ENCODE measurements around the gene COIL. TPM values are rescaled to one million over a fixed set of nuclear protein-coding genes. Genes with fewer than 3 reads are reported as not detected.

The COIL gene
- total and polyA plus RNA-seq, 2 of the 13 experiments (the other 11 are each of a cell fraction or from before 2014, with no cell fraction given) = 8.1 to 29.4 TPM

GRCh38 chr17:56977673-56978395 lies 17.0 kb upstream of the COIL start, which contains the start of gene SCPEP1 (continued):
- peak; percentile 62 for TF ChIP-seq HDAC1 (CRISPR knock-in tag; IDR thresholded peaks at IDR 0.05)
- TF ChIP-seq ZNF792 (CRISPR knock-in tag; IDR thresholded peaks at IDR 0.05) = peak; percentile 90
- no peak for TF ChIP-seq ZNF776 (CRISPR knock-in tag; IDR thresholded peaks at IDR 0.05)
- TF ChIP-seq ZNF75D (CRISPR knock-in tag; IDR thresholded peaks at IDR 0.05; ENCODE audit: borderline replicate concordance) = no peak
- TF ChIP-seq HMGXB4 (CRISPR knock-in tag; IDR thresholded peaks at IDR 0.05; ENCODE audit: borderline replicate concordance in 1 of 2, low read depth in 1 of 2) = peak; percentile 36 to 42; a peak in 2 of 4 replicates
- no peak for TF ChIP-seq HIC2 (CRISPR knock-in tag; IDR thresholded peaks at IDR 0.05; ENCODE audit: low read depth)
- no peak for TF ChIP-seq HHEX (CRISPR knock-in tag; IDR thresholded peaks at IDR 0.05)
- no peak for TF ChIP-seq ZNF282 (IDR thresholded peaks at IDR 0.05; ENCODE audit: partially characterized antibody)
- TF ChIP-seq IKZF4 (CRISPR knock-in tag; IDR thresholded peaks at IDR 0.05; ENCODE audit: borderline replicate concordance, low read depth, not compliant biosample characterization) = no peak
- no peak for TF ChIP-seq ZNF24 (IDR thresholded peaks at IDR 0.05)
- TF ChIP-seq NFIC (IDR thresholded peaks at IDR 0.05; ENCODE audit: low read length) = no peak
- no peak for TF ChIP-seq ZNF232 (CRISPR knock-in tag; IDR thresholded peaks at IDR 0.05; ENCODE audit: borderline replicate concordance)
- 0 out of 2 replicates have a peak, but pooled peaks have one; percentile 26 for TF ChIP-seq GFI1 (CRISPR knock-in tag; IDR thresholded peaks at IDR 0.05; ENCODE audit: borderline replicate concordance)
- peak; percentile 73 for TF ChIP-seq KMT2B (CRISPR knock-in tag; IDR thresholded peaks at IDR 0.05)
- no peak for TF ChIP-seq TBX3 (IDR thresholded peaks at IDR 0.05; ENCODE audit: borderline replicate concordance)
- no peak for TF ChIP-seq ZBTB43 (CRISPR knock-in tag; conservative IDR thresholded peaks at IDR 0.05)
- no peak for TF ChIP-seq CENPBD1 (CRISPR knock-in tag; IDR thresholded peaks at IDR 0.05; ENCODE audit: borderline replicate concordance, low read depth)
- no peak; the same call in 1 of the 2 replicates for TF ChIP-seq AHR (CRISPR knock-in tag; IDR thresholded peaks at IDR 0.05)
- no peak for TF ChIP-seq CBX2 (IDR thresholded peaks at IDR 0.05; ENCODE audit: low read depth, low read length)
- no peak for TF ChIP-seq CBX2 (CRISPR knock-in tag; IDR thresholded peaks at IDR 0.05; ENCODE audit: low read depth)
- TF ChIP-seq MTA3 (CRISPR knock-in tag; IDR thresholded peaks at IDR 0.05) = no peak
- no peak for TF ChIP-seq CEBPG (CRISPR knock-in tag; IDR thresholded peaks at IDR 0.05)
- TF ChIP-seq KDM4B (CRISPR knock-in tag; IDR thresholded peaks at IDR 0.05) = no peak
- TF ChIP-seq ZNF766 (CRISPR knock-in tag; IDR thresholded peaks at IDR 0.05; ENCODE audit: borderline replicate concordance) = no peak
- TF ChIP-seq ZNF253 (CRISPR knock-in tag; IDR thresholded peaks at IDR 0.05; ENCODE audit: borderline replicate concordance) = no peak
- TF ChIP-seq ZBTB7B (CRISPR knock-in tag; IDR thresholded peaks at IDR 0.05) = peak; percentile 90
- no peak for TF ChIP-seq REXO4 (CRISPR knock-in tag; IDR thresholded peaks at IDR 0.05; ENCODE audit: borderline replicate concordance)
